Gastroesophageal sphincter (tissue), 3 donors: Measurements from ENCODE around the gene MIB1.

Experiments
- CTCF ChIP-seq, 4 experiments: fragments of 200-600 bp in 2 of 4; fragments of 450-650 bp in 2 of 4; sonication (generic) in 1 of 4; IDR thresholded peaks; one replicate each; pipeline ENCODE4 v1.5.1; 2017 to 2019; ENCODE audit warnings: antibody characterized with exemption in 4 of 4, mild to moderate bottlenecking in 2 of 4, moderate library complexity in 2 of 4
- POLR2A ChIP-seq, 2 donors: fragments of 450-650 bp; IDR thresholded peaks; one replicate each; pipeline ENCODE4 v1.6.1; 2017; ENCODE audit warnings: antibody characterized with exemption in 2 of 2, mild to moderate bottlenecking in 2 of 2, moderate library complexity in 1 of 2
- POLR2AphosphoS5 ChIP-seq: sonication (generic); formaldehyde crosslinking; IDR thresholded peaks from one replicate; pipeline ENCODE4 v1.6.1; 2017; ENCODE audit warnings: antibody characterized with exemption

DNA sequence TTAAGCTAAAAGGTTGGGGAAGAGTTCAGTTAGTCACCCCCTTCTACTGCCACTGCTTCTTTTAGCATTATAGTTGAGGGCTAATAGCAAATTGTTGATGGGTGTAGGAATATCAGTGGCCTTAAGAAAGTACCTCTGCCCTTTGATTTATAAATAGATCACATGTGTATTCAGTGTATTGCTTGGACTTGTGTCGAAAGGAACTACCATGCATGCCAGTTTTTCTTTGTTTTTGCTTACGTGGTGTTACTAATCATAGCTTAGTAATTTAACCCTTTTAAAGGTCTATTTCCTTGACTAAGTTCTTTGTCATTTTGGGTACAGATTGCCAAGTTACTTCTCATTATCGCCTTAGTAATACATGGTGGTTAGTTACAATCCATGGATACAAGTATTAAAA is 85.6 kb downstream of the MIB1 start:
- TF ChIP-seq POLR2A (IDR thresholded peaks at IDR 0.05) (no peak), POLR2AphosphoS5 (peak; percentile 9), CTCF (IDR thresholded peaks at IDR 0.05) (no peak)
